GM19238 (cell line): ENCODE data around the gene CAMK2A.

Experiments used
- DNase-seq: peaks from one replicate; pipeline ENCODE4 v3.0.0; 2011; ENCODE audit warnings: low spot score; ENCODE audit not compliant: insufficient read length

The CAMK2A gene

DNA sequence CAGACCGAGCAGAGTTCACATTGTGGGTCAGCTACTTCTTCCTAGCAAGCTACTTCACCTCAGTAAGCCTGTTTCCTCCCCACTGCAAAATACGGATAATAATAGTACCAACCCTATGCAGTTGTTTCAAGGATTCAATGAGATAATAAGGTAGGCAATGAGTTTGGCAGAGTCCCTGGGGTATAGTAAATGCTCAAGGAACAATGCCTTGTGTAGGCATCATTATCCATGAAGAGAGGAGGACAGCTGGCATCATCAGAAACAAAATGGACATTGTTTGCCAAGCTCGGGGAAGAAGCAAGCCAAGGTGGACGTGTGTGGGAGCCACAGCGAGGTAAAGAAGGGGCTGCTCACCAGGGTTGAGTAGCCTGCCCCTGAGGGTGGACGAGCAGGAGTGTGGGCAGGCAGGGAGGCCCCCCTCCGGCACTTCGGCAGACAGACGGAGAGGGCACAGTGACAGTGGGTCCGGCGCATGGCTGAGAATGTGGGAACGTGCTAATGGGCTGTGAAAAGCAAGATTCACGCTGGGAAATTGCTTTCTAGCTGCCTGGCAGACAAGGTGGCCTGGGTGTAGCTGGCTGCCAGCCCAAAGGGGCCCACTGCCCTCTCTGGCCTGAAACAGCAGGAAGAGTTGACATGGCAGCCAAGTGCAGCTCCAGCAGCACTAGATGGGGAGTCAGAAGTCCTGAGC is 10.1 kb downstream of the CAMK2A start:
- no peak for DNase-seq

GRCh38 chr5:150278916-150279315 is 10.7 kb downstream of the CAMK2A start:
- DNase-seq, result no peak

DNA sequence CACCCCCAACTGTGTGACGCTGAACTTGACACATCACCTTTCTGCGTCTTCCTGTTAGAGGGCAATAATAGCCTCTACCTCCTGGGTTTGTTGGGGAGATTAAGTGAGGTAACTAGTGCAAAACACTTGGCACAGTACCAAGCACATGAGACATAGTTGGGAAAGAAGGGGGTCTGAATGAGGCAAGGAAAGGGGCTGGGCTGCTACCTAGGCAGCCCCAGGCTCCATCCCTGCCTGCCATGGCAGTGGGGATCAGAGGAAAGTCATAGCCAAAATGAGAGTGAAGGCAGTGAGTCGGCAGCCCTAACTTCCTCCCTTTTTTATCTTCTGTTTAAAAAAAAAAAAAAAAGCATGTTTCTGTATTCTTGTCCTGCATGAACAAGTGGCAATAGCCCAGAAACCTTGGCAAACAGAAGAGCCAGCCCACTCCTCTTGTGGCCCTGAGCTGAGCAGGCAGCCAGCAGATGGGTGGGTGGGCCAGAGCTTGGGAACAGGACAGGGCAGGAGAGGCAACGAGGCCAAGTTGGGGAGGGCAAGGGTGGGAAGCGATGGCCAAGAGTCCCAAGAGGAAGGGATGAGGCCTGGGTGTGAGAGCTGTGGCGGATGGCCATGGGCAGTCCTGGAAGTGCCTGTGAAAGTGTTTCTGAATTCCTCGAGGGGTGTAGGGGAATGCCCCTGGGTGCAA is 11.4 kb downstream of the CAMK2A start:
- DNase-seq, result no peak

- no peak for DNase-seq
Measured at GRCh38 chr5:150277043-150277442, 12.5 kb downstream of the CAMK2A start.

- DNase-seq, result no peak
Measured at GRCh38 chr5:150274811-150275210, 14.8 kb downstream of the CAMK2A start.

- DNase-seq, result peak; percentile 25
Measured at GRCh38 chr5:150272531-150272930, 17.0 kb downstream of the CAMK2A start.

DNA sequence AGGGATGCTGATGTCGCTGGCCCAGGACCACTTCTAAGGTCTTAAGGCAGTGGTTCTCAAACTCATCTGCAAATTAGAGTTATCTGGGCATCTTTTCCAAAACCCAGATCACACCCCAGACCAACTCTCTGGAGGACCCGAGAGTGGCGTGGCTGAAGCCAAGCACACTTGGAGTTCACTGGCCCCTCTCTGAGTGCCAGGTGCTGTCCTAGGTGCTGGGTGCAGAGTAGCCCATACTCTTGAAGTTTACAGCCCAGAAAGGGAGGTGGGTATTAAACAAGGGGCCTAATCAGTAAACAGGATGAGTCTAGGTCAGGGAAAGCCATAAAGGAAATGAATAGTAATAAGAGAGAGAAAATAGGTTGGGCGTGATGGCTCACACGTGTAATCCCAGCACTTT is 17.6 kb downstream of the CAMK2A start:
- no peak for DNase-seq

DNA sequence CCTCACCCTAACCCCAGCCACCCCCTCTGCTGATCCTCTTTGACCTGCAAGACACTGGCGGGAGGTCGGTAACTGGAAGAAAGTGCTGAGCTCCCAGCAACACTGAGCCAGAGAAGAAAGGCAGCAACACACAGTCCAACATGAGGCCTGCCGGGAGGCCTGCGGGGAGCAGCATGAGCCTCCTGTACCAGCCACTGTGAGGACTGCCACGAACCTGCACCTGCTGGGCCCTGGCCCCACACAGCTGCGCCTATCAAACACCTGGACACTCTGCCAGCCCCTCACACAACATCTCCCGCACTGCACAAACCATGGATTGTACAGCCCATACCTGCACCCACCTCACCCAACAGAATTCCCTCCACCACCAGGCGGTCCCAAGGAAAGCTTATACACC is 18.3 kb downstream of the CAMK2A start:
- DNase-seq, result no peak

GRCh38 chr5:150270541-150271295 is 18.9 kb downstream of the CAMK2A start:
- DNase-seq, result no peak

GRCh38 chr5:150266871-150267291 is 22.7 kb downstream of the CAMK2A start:
- no peak for DNase-seq

GRCh38 chr5:150265870-150266383 is 23.6 kb downstream of the CAMK2A start:
- DNase-seq, result no peak

DNA sequence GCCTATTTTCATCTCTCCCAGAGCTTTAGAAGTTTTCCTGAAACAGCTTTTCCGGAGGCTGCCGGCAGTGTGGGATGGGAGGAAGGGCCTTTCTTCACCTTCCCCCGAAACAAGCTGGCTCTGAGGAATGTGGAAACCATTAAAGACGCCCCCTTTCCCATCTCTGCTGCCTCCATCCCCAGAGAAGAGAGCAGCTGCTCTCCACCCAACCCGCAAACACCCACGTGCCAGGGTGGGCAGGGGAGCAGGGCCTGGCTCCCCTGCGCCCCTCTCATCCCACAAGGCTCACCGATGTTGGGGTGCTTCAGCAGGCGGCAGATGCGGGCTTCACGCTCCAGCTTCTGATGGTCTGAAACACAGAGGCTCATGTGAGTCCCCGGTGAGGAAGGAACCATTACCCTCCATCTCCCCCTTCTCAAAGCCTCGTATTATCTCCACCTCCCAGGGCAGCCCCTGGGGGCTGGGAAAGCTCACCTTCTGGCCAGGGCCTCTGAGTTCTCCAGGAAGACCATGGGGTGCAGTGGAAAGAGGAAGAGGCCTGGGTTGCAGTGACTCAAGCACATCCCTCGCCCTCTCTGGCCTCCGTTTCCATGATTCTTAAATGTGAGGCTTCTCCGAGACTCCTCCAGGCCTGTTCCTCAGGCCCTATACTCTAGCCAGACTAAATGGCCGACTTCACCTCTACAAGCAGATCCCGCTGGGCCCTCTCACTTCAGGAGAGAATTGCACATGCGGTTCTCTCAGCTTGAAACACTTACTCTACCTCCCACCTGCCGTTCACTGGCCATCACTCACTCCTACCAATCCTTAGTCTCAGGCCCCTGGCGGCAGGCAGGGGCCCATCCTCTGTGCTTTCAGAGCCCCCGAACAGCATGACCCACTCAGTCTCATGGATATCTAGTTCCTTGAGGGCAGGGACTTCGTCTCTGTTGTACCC is 24.6 kb downstream of the CAMK2A start:
- DNase-seq, result no peak

DNA sequence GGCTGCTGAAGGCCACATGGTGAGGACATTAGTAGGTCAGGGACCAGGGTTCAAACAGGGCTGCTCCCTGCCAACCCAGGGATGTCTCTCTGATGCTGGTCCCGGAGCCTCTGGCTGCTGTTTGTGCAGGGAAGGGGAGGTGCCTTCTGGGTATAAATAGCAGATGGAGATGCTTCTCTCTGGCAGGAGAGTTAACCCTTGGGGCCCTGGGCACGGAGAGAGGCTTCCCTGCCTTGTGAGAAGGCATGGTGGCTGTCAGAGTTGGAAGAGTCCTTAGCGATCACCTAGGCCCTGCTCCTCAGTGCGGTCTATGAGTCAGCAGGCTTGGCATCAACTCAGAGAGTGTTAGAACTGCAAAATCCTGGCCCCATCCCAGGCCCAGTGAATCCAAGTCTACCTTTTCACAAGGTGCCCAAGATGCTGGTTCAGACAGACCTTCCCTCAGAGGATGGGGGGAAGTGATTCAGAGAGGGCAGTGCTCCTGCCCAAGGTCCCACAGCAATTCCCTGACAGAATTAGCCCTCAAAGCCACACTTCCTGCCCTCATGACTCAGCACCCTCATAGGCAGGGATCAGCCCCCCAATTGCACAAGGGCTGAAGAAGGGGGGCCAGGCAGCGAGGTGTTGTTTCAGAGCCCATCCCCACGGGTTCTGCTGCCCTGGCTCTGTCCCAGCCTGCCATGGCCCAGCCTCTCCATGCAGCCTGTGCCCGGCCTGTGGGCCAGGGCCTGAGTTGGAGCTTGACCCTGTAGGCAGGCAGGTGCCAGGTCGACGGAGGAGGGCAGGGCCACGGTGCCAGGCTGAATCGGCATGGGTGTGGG is 25.6 kb downstream of the CAMK2A start:
- DNase-seq, result no peak

DNA sequence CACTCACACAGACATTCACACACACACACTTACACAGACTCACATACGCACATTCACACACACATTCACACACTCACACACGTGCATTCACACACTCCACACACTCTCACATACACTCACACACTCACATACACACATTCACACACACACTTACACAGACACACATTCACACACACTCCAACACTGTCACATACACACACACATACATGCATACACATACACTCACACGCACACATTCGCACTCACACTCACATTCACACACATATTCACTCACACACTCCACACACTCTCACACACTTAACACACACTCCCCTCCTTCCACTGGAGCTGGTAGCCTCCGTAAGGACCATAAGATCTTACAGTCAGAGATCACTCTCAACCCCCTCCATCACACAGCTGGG is 26.2 kb downstream of the CAMK2A start:
- no peak for DNase-seq

- no peak for DNase-seq
Measured at GRCh38 chr5:150262502-150262901, 27.1 kb downstream of the CAMK2A start.

DNA sequence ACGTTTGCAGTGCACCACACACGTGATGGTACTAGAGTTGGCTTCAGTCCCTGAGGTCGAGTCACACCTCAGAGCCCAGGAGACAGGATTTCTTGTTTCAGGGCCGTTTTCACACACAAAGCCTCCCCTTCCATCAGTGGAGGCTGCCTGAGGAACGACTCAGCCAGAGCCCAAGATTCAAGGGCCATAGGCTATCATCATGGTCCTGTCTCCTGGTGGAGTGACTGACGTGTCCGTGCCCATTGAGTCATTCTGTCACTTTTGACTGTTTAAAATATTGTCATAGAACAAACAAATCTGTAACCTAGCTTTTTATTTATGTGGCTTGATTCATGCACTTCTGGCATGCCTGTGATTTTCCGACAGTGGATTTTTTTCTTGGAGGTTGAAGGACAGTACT is 28.3 kb downstream of the CAMK2A start:
- no peak for DNase-seq

- no peak for DNase-seq
Measured at GRCh38 chr5:150258130-150258529, 31.4 kb downstream of the CAMK2A start.

- DNase-seq, result no peak
Measured at GRCh38 chr5:150257424-150257823, 32.1 kb downstream of the CAMK2A start.

GRCh38 chr5:150256410-150257064 is 33.0 kb downstream of the CAMK2A start:
- no peak for DNase-seq
